K562 (cell line): ENCODE measurements around the gene KIF24. TPM values are rescaled to one million over a fixed set of nuclear protein-coding genes. Genes with fewer than 3 reads are reported as not detected.

Source experiments
- ATAC-seq: fragments of 200-7000 bp; cut with Tn5 transposase; 3 replicates; pipeline ENCODE4 v1.9.1; 2020; ENCODE audit warnings: moderate library complexity
- BruUV-seq: library from RNA; stranded (reverse); fragments of 400-500 nt; replicated peaks from 2 replicates; lab custom pipeline; 2021; lab: Mats Ljungman, UMichigan
- CTCF ChIA-PET: fragments of 300-600 bp; formaldehyde crosslinking; extraction: SDS; loops from one replicate; lab custom pipeline; 2021; ENCODE audit warnings: low intra/inter-chr PET ratio; lab: Yijun Ruan, JAX
- POLR2A ChIA-PET: fragments of 300-600, 350-650 bp; sonication (Branson Sonifier 250); formaldehyde crosslinking; extraction: SDS; loops from one replicate; lab custom pipeline; 2021; ENCODE audit warnings: antibody characterized with exemption, inconsistent platforms; lab: Yijun Ruan, JAX
- DNase-seq, 4 experiments: peaks; one replicate each; pipeline versions ENCODE4 v3.0.0 to v3.0.0-alpha.2; 2011 to 2018; ENCODE audit warnings: low spot score in 3 of 4, mixed read lengths in 3 of 4; ENCODE audit errors: extremely low read depth in 1 of 4
- FAIRE-seq: peaks from 2 replicates; lab custom pipeline; 2011; peaks lifted over from hg19 to GRCh38; lab: Jason Lieb, UNC
- H2AFZ ChIP-seq: 2 replicates; pipeline ENCODE4 v1.6.0; 2011; ENCODE audit warnings: low read depth, low read length, control low read depth, inconsistent platforms
- H3K27ac ChIP-seq: fragments of 200-600 bp; 3 replicates; pipeline ENCODE4 v1.8.0; 2011; ENCODE audit warnings: low read depth, mild to moderate bottlenecking, control low read depth, inconsistent platforms, low read length, moderate library complexity, mixed read lengths; ENCODE audit errors: extremely low read depth
- H3K27me3 ChIP-seq, 2 experiments: fragments of 300-600 bp in 1 of 2; 2 replicates in 1 of 2; 3 replicates in 1 of 2; pipeline versions ENCODE4 v1.6.0 to v1.8.0; 2011; ENCODE audit warnings: inconsistent platforms in 2 of 2, low read length in 2 of 2, mild to moderate bottlenecking in 1 of 2, mixed read lengths in 1 of 2, moderate library complexity in 1 of 2; ENCODE audit not compliant: control insufficient read depth in 2 of 2, insufficient read depth in 2 of 2
- H3K36me3 ChIP-seq: fragments of 300-600 bp; 3 replicates; pipeline ENCODE4 v1.8.0; 2011; ENCODE audit warnings: mild to moderate bottlenecking, low read length, inconsistent platforms; ENCODE audit not compliant: control insufficient read depth, insufficient read depth
- H3K4me1 ChIP-seq, 2 experiments: fragments of 200-600 bp in 1 of 2; replicated peaks in 1 of 2; 2 replicates in 1 of 2; 3 replicates in 1 of 2; pipeline versions ENCODE4 v1.5.1 to v1.8.0; 2011; ENCODE audit warnings: inconsistent platforms in 2 of 2, low read length in 2 of 2, mild to moderate bottlenecking in 1 of 2, mixed read lengths in 1 of 2, moderate library complexity in 1 of 2; ENCODE audit not compliant: control insufficient read depth in 2 of 2, insufficient read depth in 2 of 2
- H3K4me2 ChIP-seq: 2 replicates; pipeline ENCODE4 v1.6.1; 2011; ENCODE audit warnings: low read length, control low read depth, inconsistent platforms, mixed read lengths; ENCODE audit not compliant: insufficient read depth
- H3K4me3 ChIP-seq: fragments of 200-600 bp; sonication (generic), shearing (Covaris generic); 2 replicates; pipeline ENCODE4 v1.5.1; 2016; ENCODE audit warnings: control low read depth, inconsistent platforms
- H3K79me2 ChIP-seq: fragments of 200-600 bp; 3 replicates; pipeline ENCODE4 v1.8.0; 2011; ENCODE audit warnings: low read length, inconsistent platforms; ENCODE audit not compliant: control insufficient read depth, insufficient read depth
- H3K9ac ChIP-seq, 2 experiments: 2 replicates each; pipeline versions ENCODE4 v1.6.0 to v1.6.1; 2011; ENCODE audit warnings: low read depth in 2 of 2, low read length in 2 of 2, control low read depth in 1 of 2, inconsistent platforms in 1 of 2, mild to moderate bottlenecking in 1 of 2, mixed read lengths in 1 of 2; ENCODE audit not compliant: insufficient read depth in 1 of 2
- H3K9me1 ChIP-seq: one replicate; pipeline ENCODE4 v1.6.0; 2011; ENCODE audit warnings: inconsistent platforms, mild to moderate bottlenecking, low read length, moderate library complexity; ENCODE audit not compliant: control insufficient read depth, insufficient read depth
- H3K9me3 ChIP-seq: replicated peaks from 2 replicates; pipeline ENCODE4 v1.5.1; 2011; ENCODE audit warnings: low read depth, low read length, inconsistent platforms; ENCODE audit not compliant: control insufficient read depth, insufficient read depth
- H4K20me1 ChIP-seq: replicated peaks from 2 replicates; pipeline ENCODE4 v1.6.1; 2011; ENCODE audit warnings: low read length, inconsistent platforms, mixed read lengths; ENCODE audit not compliant: control insufficient read depth, insufficient read depth
- CXXC5 ChIP-seq: fragments of 250-450 bp; sonication (Bioruptor Pico); IDR thresholded peaks from 2 replicates; pipeline ENCODE4 v1.8.0; 2022; ENCODE audit warnings: inconsistent platforms, mild to moderate bottlenecking, moderate library complexity
- HCFC1 ChIP-seq: IDR thresholded peaks from 2 replicates; pipeline ENCODE4 v1.6.1; 2012; ENCODE audit warnings: low read depth, low read length, improper control_type of control experiment
- NFIX ChIP-seq: fragments of 250-450 bp; sonication (Bioruptor Pico); IDR thresholded peaks from 2 replicates; pipeline ENCODE4 v1.4.0; 2020; ENCODE audit warnings: low read depth, mild to moderate bottlenecking, moderate library complexity
- PML ChIP-seq: IDR thresholded peaks from 2 replicates; pipeline ENCODE4 v1.6.1; 2012; ENCODE audit warnings: low read length, inconsistent platforms
- RAD21 ChIP-seq, 2 experiments: fragments of 250-450 bp in 1 of 2; fragments of 450-650 bp in 1 of 2; sonication (Bioruptor Pico) in 1 of 2; formaldehyde crosslinking in 1 of 2; IDR thresholded peaks in 1 of 2; conservative IDR thresholded peaks in 1 of 2; 2 replicates each; pipeline versions ENCODE4 v1.4.0 to v1.8.0; 2020 to 2022; ENCODE audit warnings: mild to moderate bottlenecking in 2 of 2, moderate library complexity in 1 of 2
- RBFOX2 ChIP-seq: fragments of 200-400 bp; formaldehyde crosslinking; IDR thresholded peaks from 2 replicates; pipeline ENCODE4 v1.6.1; 2017; ENCODE audit warnings: low read depth, mild to moderate bottlenecking, low read length, moderate library complexity
- RFX1 ChIP-seq: fragments of 450-650 bp; IDR thresholded peaks from 2 replicates; pipeline ENCODE4 v1.6.1; 2016; ENCODE audit warnings: mild to moderate bottlenecking, moderate library complexity
- ZNF311 ChIP-seq: fragments of 250-450 bp; sonication (Bioruptor Pico); IDR thresholded peaks from 2 replicates; pipeline ENCODE4 v1.4.0; 2020; ENCODE audit warnings: mild to moderate bottlenecking, moderate library complexity
- ZNF449 ChIP-seq: fragments of 250-450 bp; sonication (Bioruptor Pico); IDR thresholded peaks from 2 replicates; pipeline ENCODE4 v1.8.0; 2022; ENCODE audit warnings: moderate library complexity, mild to moderate bottlenecking, inconsistent platforms
- ZNF586 ChIP-seq: fragments of 450-650 bp; formaldehyde crosslinking; conservative IDR thresholded peaks from 2 replicates; pipeline ENCODE4 v1.4.0; 2020; ENCODE audit warnings: mild to moderate bottlenecking, moderate library complexity
- ZNF589 ChIP-seq: fragments of 200-800 bp; sonication (Bioruptor generic); IDR thresholded peaks from 2 replicates; pipeline ENCODE4 v1.6.1; 2016; ENCODE audit warnings: low read depth, missing genetic modification characterization, missing compliant biosample characterization
- WGBS: fragments of 100-300 bp; shearing (Covaris generic); methylation state at CpG from one replicate; pipeline ENCODE4 v1.1.6; 2016; ENCODE audit warnings: low coverage, mixed read lengths; ENCODE audit not compliant: insufficient coverage; ENCODE audit errors: missing lambda C conversion rate; 5-methylcytosine and 5-hydroxymethylcytosine counted together
- in situ Hi-C: fragments of 300-500 bp; cut with MboI; formaldehyde crosslinking; loops from 4 replicates; pipeline ENCODE4 v1.15.0; 2018; ENCODE audit warnings: inconsistent platforms, mixed read lengths
- intact Hi-C: fragments of 100-400 bp; cut with micrococcal nuclease; formaldehyde crosslinking; loops from 2 replicates; pipeline ENCODE4 v1.14.2; 2022
- polyA plus RNA-seq, 8 experiments: library from polyadenylated mRNA; depleted of rRNA in 4 of 8; stranded (reverse) in 5 of 8; unstranded in 3 of 8; fragments of >200 nt; fragmentation: Nextera tagmentation in 2 of 8; fragmentation: Illumina TruSeq in 1 of 8; extraction: Ambion mirVana in 2 of 8; extraction: Trizol in 1 of 8; gene quantifications; 2 replicates each; pipeline versions ENCODE4 v1.2.1 to v1.2.3, GENCODE V29; 2011 to 2014; ENCODE audit warnings: inconsistent platforms in 1 of 8, missing spikeins in 1 of 8
- total RNA-seq, 7 experiments: library from RNA; depleted of rRNA in 6 of 7; stranded (reverse); fragments of >200 nt in 6 of 7; fragmentation: Illumina TruSeq in 2 of 7; extraction: Trizol in 2 of 7; gene quantifications; 2 replicates each; pipeline versions ENCODE4 v1.2.1 to v1.2.3, GENCODE V29; 2011 to 2021; ENCODE audit warnings: low replicate concordance in 1 of 7
- TF ChIP-seq, protein P1 (sequence below): sonication (generic); formaldehyde crosslinking; IDR thresholded peaks from 2 replicates; pipeline ENCODE4 v1.8.0; 2023; ENCODE audit warnings: mild to moderate bottlenecking, missing genetic modification reagents

KIF24 gene
- total and polyA plus RNA-seq, 9 of the 15 experiments (the other 6 are each of a cell fraction or from before 2014, with no cell fraction given) = 0.63 to 5.8 (median 4.4) TPM

DNA sequence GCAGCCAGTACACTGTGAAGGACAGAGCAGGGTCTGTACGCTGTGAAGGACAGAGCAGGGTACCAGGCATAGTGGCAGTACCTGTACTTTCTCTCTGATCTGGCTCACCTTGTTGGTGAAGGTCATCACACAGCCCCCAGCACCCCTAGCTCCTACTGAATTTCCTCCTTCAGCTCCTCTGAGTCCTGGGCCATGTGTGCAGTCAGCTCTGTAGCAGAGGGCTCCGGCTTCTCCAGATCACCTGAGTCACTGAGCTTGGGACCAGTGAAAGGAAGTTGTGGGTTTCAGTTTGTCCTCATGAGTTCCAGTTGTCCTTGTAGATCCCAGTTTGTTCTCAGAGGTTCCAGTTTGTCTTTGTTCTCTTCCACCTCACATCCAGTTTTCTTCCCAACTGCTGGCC is 5.8 kb upstream of the KIF24 start:
- Histone ChIP-seq H3K9ac (no peak overlapping the region), H3K27me3 (no peaks in the 10 kb centered on the region), H3K27ac (no peak overlapping the region), H3K9me3 (no peaks in the 10 kb centered on the region), H2AFZ (no peak overlapping the region), H3K4me2 (no peak overlapping the region), H3K36me3 (peaks cover 9% of the 10 kb centered on the region; the same call in 2 of the 3 replicates), H3K4me1 (peaks cover 6 to 10% of the 10 kb centered on the region in 2 experiments; a peak in 3 of 5 replicates), H3K4me3 (no peak overlapping the region)
- TF ChIP-seq, protein P1, sequence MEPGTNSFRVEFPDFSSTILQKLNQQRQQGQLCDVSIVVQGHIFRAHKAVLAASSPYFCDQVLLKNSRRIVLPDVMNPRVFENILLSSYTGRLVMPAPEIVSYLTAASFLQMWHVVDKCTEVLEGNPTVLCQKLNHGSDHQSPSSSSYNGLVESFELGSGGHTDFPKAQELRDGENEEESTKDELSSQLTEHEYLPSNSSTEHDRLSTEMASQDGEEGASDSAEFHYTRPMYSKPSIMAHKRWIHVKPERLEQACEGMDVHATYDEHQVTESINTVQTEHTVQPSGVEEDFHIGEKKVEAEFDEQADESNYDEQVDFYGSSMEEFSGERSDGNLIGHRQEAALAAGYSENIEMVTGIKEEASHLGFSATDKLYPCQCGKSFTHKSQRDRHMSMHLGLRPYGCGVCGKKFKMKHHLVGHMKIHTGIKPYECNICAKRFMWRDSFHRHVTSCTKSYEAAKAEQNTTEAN (CRISPR knock-in tag) = no peak
- TF ChIP-seq RBFOX2 (no peak), RFX1 (no peak), ZNF311 (CRISPR knock-in tag) (no peak), CXXC5 (CRISPR knock-in tag) (no peak), PML (no peak), ZNF586 (no peak), RAD21 (CRISPR knock-in tag; conservative IDR thresholded peaks at IDR 0.05 in 1 of 2, IDR thresholded peaks at IDR 0.05 in 1 of 2) (no peak), ZNF449 (CRISPR knock-in tag) (no peak), HCFC1 (no peak), NFIX (no peak), ZNF589 (CRISPR knock-in tag) (no peak)
- TF ChIP-seq, all 486 proteins: peak for 0
- no TSS peak for BruUV-seq
- Histone ChIP-seq H4K20me1 (no peaks in the 10 kb centered on the region), H3K9me1 (no peaks in the 10 kb centered on the region), H3K79me2 (peaks cover 5% of the 10 kb centered on the region)
- ChIA-PET CTCF (no interaction called here), POLR2A (interaction anchor here (1.7 kb wide), 1 partner anchor 42 kb away, joined by 6 read pairs; the partner anchor contains the start of gene MYORG)
- in situ Hi-C loops = no loop called here
- DNase-seq = no peak
- WGBS = 100% methylated on average over 1 of the region's 2 CpGs
- no peak for ATAC-seq
- FAIRE-seq = no peak
- intact Hi-C loops = no loop called here
